ENCODE measurements around the gene PLA2G4E.

The PLA2G4E gene

GRCh38 chr15:41995476-41995855, 25.4 kb downstream of the PLA2G4E start:
- in situ Hi-C loops (cut with MboI; ENCODE audit: low sequenced_read_pairs): loop anchor here (25.0 kb wide), 1 partner anchor 142 kb away; no protein-coding TSS in a partner anchor

DNA sequence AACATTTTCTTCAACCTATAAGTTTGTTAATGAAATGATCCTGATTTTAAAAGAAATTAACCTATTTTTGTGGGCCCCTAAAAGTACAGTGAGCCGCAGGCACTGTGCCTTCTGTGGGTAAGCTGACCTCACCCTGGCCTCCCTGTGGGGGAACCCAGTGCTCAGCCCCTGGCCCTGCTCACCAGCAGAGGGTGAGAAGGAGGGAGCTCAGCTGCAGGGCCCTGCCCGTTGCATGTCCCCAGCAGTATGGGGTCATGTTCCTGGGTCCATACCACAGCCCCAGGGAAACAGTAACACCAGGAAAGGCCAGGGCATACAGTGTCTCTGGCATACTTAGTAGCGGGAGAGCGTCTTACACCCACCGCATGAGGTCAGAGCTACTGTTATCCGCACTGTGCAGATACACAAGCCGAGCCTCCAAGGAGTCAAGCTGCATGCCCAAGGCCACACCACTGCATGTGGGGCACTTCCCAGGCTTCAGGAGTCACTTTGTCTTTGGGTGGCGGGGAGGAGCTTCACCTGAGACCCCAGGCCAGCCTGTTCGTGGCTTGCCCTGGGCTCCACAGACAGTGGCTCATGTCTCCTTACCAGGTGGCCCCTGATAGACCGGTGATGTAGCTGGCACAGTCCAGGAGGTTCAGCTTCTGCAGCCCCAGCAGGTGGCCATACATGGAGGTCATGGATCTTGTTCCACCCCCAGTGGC, 25.9 kb downstream of the PLA2G4E start:
- in situ Hi-C loops (cut with MboI; ENCODE audit: low sequenced_read_pairs): loop anchor here (5.0 to 25.0 kb wide), 2 partner anchors 62 to 142 kb away; no protein-coding TSS in a partner anchor

DNA sequence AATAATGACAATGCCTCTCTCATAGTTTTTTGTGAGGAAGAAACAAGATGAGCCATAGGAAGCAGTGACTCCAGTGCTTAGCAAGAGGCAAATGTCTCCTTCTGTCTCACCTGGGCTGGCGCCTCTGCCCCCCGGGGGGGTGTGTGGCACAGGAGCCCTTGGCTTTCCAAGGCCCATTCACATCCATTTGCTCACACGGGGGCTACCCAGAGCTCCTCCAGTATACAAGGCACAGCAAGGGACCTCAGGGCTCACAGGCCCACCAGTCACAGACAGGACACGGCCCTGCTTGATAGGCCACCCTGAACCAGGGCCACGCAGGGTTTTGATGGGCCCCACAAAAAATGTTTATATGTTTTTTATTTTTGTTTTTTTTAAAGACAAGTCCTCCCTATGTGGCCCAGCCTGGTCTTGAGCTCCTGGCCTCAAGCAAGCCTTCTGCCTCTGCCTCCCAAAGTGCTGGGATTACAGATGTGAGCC, 26.6 kb downstream of the PLA2G4E start:
- in situ Hi-C loops (cut with MboI; ENCODE audit: low sequenced_read_pairs): loop anchor here (5.0 to 25.0 kb wide), 2 partner anchors 63 to 143 kb away; no protein-coding TSS in a partner anchor

- in situ Hi-C loops (cut with MboI; ENCODE audit: low sequenced_read_pairs): loop anchor here (5.0 to 25.0 kb wide), 2 partner anchors 64 to 144 kb away; no protein-coding TSS in a partner anchor
These were observed 27.2 kb downstream of the PLA2G4E start for GRCh38 chr15:41993472-41994170.

DNA sequence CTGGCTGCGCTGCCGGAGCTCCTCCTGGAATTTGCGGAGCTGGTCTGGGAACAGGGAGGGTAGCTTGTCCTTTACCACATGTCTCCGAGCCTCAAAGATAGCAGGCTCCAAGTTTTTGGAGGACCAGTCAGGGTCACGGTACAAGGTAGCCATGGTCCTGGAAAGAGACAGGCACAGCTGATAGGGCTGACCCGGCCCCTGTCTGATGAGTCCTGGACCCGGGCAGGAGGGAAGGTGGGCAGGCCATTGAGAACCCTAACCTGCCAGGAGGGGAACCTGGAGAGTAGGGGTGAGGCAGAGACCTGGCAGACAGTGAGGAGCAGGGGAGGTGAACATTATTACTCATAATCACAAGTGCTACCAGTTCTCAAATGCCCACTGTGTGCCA, 28.0 kb downstream of the PLA2G4E start:
- in situ Hi-C loops (cut with MboI; ENCODE audit: low sequenced_read_pairs): loop anchor here (5.0 to 25.0 kb wide), 2 partner anchors 65 to 145 kb away; no protein-coding TSS in a partner anchor

DNA sequence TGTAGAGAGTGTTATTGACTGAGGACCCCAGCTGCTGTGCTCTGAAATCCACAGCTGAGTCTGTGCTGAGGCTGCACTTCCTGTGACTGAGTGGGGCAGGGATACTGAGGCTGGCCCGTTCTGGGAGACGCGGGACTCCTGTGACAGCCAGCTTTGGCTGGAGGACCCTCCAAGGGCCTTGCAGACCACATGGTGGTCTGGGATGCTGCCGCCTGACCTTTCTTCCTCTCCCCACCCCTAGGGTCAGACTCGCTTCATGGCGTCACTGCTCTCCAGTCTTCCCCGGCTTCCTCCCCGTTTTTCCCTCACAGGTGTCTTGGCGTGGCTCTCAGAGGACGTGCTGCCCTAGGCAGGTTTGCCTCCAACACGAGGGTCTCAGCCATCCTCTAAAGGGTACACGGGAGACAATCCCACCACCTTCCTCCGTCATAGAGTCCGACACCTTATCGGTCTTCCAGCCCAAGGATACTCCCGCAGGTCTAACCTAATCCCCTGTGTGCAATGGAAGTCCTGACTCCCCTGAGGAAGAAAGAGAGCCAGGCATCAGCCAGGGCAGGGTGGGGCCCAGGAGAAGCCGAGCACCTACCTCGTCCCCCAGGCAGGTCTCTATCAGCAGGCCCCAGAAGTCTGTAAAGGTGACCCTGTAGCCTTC, 28.6 kb downstream of the PLA2G4E start:
- in situ Hi-C loops (cut with MboI; ENCODE audit: low sequenced_read_pairs): loop anchor here (5.0 to 25.0 kb wide), 2 partner anchors 65 to 145 kb away; no protein-coding TSS in a partner anchor

DNA sequence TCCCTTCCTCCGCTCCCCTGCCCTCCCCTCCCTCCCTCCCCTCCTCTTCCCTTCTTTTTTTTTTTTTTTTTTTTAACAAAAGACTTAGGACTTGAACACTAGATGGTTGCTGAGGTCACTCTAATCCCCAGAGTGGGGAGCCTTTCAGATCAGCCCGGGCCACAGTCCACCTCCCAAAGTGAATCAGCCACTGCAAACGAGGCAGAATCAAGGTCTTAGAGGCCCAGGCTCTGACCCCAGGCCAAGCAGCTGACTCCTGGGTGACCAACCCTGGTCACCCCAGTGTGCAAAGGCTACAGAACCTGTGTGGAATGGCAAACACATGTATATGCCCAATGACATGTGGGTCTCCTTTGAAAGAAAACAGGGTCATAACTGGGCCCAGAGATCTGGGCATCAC, 30.2 kb downstream of the PLA2G4E start:
- in situ Hi-C loops (cut with MboI; ENCODE audit: low sequenced_read_pairs): loop anchor here (5.0 to 25.0 kb wide), 2 partner anchors 67 to 147 kb away; no protein-coding TSS in a partner anchor

DNA sequence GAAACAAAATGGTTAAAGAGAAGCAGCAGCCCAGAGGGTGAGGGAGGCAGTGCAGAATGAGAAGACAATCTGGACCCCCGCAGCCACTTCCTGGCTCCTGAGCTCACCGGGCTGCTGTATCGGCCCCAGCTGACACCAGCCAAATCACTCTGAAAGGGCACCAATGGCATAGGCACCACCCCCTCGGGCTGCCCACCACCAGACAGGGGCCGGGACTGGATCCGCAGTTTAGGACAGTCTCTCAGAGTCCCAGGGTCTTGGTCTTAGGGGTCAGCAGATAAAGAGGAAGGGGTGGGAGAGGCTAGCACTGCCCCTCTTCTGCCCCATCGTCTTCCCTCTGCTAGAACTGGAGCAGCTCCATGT, 30.6 kb downstream of the PLA2G4E start:
- in situ Hi-C loops (cut with MboI; ENCODE audit: low sequenced_read_pairs): loop anchor here (5.0 to 25.0 kb wide), 2 partner anchors 67 to 147 kb away; no protein-coding TSS in a partner anchor

DNA sequence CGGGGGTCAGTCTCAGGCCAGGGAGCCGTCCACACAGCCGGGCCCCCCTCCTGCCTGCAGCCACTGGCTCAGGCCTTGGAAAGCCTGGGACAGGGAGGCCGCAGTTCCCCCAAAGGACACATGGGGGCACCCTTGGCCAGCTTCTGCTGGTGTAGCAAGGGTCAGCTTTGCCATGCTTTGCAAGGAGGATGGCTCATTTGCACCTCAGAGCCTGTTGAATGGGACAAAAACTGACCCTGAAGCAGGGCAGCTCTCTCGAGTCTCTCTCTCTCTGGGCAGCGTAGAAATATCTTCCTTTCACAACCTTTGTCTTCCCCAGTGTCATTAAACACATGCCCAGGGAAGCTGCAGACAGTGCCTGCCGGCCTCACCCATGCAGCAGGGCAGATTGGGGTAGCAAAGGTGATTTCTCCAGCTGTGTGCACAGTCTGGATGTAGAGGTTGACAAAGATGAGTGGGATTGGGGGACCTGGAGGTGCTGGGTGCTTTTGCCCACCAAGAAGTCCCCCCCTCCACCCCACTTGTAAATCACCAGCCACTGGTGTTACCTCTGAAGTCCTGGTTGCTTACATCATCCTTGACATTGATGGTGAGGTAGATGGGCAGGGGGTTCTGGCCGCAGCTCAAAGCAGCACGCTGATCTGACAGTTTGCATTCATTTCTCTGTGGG, 31.1 kb downstream of the PLA2G4E start:
- in situ Hi-C loops (cut with MboI; ENCODE audit: low sequenced_read_pairs): loop anchor here (5.0 to 25.0 kb wide), 2 partner anchors 68 to 148 kb away; no protein-coding TSS in a partner anchor

GRCh38 chr15:41988896-41989572, 31.8 kb downstream of the PLA2G4E start:
- in situ Hi-C loops (cut with MboI; ENCODE audit: low sequenced_read_pairs): loop anchor here (25.0 kb wide), 1 partner anchor 148 kb away; no protein-coding TSS in a partner anchor

DNA sequence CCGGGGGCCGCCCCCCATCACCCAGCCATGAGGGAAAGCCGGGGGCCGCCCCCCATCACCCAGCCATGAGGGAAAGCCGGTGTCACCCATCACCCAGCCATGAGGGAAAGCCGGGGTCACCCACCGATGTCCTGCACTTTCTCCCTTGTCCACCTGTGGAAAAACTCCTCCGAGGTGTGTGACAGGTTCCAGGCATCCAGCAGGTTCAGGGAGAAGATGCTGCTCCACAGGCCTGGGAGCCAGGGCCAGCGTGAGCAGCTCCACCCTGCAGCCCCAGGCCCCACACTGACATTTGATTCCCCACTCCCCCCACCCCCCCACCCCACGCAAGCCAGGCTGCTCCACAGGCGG, 32.9 kb downstream of the PLA2G4E start:
- in situ Hi-C loops (cut with MboI; ENCODE audit: low sequenced_read_pairs): loop anchor here (25.0 kb wide), 1 partner anchor 149 kb away; no protein-coding TSS in a partner anchor

DNA sequence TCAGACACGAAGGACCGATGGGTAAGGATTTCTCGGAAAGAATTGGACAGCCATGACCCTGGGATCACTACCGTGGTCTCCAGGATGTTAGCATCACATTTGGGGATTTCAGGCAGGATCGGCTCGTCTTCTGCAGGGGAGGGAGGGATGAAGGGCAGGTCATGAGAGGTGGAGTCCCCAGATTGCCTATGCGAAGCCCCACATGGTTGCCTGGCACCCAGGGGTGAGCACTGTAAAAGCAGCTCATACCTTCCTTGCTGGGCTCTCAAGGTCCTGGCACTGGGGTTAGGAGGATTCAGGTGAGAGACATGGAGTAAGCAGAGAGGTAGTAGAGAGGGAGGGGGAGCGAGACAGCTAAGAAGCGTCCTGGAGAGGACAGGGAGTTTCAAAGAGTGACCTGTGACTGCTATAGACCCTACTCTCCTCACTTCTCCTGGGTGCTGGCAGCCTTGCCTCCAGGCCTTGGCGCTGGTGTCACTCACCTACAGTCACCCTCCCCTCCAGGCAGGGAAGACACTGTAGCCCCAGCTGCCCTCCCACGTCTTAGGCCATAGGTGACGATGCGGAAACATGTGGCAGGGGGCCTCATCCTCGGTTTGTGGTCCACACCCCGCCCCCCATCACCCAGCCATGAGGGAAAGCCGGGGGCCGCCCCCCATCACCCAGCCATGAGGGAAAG, 33.5 kb downstream of the PLA2G4E start:
- in situ Hi-C loops (cut with MboI; ENCODE audit: low sequenced_read_pairs): loop anchor here (25.0 kb wide), 1 partner anchor 150 kb away; no protein-coding TSS in a partner anchor

DNA sequence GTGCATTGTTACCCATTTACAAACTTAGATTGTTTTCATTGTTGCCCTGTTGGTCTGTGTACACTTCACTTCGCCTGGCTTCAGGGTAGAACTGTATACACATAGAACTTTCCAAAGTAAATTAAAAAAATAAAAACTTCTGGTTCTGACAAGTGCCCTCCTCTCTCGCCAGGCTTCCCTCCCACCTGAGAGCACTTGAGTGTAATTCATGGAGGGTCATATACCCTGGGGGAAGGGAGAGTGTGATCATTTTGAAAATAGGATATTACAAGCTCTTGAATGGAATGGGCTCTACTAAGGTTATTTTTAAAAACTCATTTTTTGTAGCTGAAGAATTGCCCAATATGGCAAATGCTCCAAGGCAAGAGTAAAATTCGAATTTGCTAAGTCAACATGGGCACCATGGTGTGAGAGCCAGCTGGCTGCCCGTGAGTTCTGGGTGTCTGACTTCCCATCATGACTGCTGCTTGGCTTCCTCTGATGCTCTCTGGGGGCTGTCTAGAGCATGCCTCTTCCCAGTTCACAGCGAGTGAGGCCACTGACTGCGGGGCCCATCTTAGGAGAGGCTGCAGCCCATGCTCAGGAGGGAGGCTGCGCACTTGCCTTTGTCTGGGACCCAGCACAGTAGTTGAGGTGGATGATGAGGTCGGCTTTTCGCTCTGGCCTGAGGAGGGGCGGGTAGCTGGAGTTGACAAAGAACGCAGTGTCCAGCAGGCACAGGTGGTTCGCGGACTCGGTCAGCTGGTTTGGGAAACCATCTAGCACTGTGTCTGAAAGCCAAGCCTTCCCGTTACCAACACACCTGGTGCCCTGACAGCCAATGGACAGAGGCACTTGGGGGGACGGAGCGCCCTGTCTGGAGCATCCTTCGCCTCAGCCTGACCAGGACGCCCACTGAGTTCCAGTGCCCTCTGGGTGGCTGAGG, 35.3 kb downstream of the PLA2G4E start:
- in situ Hi-C loops (cut with MboI; ENCODE audit: low sequenced_read_pairs): loop anchor here (25.0 kb wide), 1 partner anchor 152 kb away; no protein-coding TSS in a partner anchor

GRCh38 chr15:41984622-41985021, 36.2 kb downstream of the PLA2G4E start:
- in situ Hi-C loops (cut with MboI; ENCODE audit: low sequenced_read_pairs): loop anchor here (25.0 kb wide), 1 partner anchor 153 kb away; no protein-coding TSS in a partner anchor

DNA sequence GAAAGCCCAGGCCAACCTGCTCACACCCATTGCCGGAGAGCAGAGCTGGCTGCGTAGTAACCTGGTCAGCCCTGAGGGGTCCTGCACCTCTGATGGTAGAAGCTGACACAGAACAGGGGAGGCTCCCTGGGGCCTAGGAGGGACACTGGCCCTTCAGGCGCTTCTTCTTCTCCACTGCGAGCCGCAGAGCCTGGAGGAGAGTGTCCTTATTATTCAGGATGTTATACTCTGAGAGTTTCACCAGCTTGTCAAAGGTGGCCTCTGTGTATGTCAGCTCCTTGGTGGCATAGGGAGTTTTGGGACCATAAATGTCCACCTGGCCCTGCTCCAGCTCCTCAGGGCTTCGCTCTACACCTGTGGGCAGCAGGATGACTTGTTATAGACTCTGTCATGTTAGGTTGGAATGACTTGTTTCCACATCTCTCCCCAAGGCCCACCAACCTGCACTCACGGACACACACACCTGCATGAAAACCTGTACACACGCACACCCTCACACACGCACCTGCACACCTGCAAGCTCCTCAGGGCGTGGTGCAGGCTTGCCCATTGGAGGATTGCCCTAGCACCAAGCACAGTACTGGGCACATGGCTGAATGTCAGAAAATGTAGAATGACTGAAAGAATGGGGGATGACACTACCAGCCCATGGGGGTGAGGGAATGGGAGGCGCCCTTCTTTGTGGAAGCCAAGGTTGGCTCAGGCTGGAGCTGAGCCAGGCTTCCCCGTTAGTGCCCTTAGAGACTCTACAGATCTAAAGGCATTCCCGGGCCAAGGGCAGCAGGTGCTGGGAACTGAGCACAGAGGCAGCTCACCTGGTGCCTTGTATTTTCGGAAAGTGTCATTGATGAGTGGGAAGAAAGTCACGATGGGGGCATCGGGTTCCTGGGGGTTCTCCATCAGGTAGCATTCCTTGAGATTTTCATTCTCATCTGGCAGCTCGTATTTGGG, 36.9 kb downstream of the PLA2G4E start:
- in situ Hi-C loops (cut with MboI; ENCODE audit: low sequenced_read_pairs): loop anchor here (25.0 kb wide), 1 partner anchor 153 kb away; no protein-coding TSS in a partner anchor

DNA sequence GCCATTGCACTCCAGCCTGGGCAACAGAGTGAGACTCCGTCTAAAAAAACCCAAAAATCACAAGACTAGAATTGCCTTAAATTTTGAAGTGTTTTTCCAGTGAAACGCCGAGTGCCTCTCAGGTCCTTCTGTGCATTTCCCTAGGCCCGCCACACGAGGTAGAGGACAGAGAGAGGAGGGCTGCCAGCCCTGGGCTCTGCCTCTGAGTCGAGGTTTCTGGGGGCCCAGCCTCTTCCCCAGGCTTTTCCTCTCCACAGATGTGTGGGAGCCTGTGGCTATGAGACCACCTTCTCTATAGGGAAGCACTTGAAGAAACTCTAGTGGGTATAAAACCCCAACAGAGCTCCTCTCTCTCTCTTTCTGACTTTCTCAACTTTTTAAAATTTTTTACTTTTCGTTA, 37.6 kb downstream of the PLA2G4E start:
- in situ Hi-C loops (cut with MboI; ENCODE audit: low sequenced_read_pairs): loop anchor here (25.0 kb wide), 1 partner anchor 154 kb away; no protein-coding TSS in a partner anchor
